IPS-20b (cell line): ENCODE measurements around the gene HHAT.

Experiments used
- H3K27ac ChIP-seq: one replicate; pipeline ENCODE4 v1.5.1; 2013; ENCODE audit warnings: low read length
- H3K27me3 ChIP-seq: 2 replicates; pipeline ENCODE4 v1.6.1; 2013; ENCODE audit warnings: mild to moderate bottlenecking, low read length, inconsistent platforms; ENCODE audit not compliant: insufficient read depth
- H3K36me3 ChIP-seq: 2 replicates; pipeline ENCODE4 v1.6.1; 2013; ENCODE audit warnings: low read depth, mild to moderate bottlenecking, inconsistent platforms, low read length, moderate library complexity; ENCODE audit not compliant: insufficient read depth
- H3K4me1 ChIP-seq: 2 replicates; pipeline ENCODE4 v1.6.1; 2013; ENCODE audit warnings: mild to moderate bottlenecking, control low read depth, inconsistent platforms, low read length, moderate library complexity; ENCODE audit not compliant: insufficient read depth
- H3K4me3 ChIP-seq: 2 replicates; pipeline ENCODE4 v1.5.1; 2013; ENCODE audit warnings: mild to moderate bottlenecking, low read length, inconsistent platforms
- H3K9ac ChIP-seq: 2 replicates; pipeline ENCODE4 v1.6.1; 2013; ENCODE audit warnings: low read depth, mild to moderate bottlenecking, inconsistent platforms, low read length, moderate library complexity
- H3K9me3 ChIP-seq: 2 replicates; pipeline ENCODE4 v1.6.1; 2013; ENCODE audit warnings: mild to moderate bottlenecking, low read depth, low read length, inconsistent platforms; ENCODE audit not compliant: insufficient read depth

The HHAT gene

DNA sequence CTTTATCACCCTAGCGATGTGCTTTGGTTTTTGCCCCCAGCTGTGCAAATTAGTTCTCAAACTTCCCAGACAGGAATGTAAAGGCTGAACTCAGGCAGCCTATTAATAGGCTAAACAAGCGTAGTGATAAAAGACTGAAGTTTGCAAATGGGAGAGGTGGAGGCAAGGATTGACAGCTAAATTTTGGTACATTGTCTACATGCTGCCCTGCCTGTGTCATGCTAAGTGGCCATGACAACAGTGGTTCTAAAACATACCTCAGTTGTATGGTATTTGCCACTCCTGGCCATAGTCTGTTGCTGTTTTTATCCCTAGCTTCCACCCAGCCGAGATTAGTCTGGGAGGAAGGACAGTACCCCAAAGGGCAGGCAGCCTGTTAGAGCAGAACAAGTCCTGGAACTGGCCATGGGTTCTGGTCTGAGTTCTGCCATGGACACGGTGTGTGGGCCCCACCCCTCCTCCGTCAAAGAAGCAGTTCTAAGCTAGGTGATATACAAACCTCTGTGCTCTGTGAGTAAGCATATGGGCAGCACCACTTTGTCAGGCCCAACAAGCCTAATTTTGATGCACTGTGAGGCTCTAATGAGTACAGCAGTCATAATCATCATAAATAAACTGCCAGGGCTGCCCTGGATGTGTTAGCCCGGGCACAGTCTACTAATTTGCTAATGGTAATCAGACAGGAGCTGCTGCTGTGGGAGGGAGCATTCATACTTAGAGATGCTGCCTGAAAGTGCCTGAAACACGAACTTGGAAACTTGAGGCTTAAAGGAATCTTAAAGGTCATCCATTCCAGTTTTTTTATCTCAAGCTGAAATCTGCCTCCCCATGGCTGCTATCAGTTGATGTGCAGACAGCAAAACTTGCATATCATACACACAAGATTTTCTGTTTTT lies 177.1 kb downstream of the HHAT start:
- Histone ChIP-seq H3K4me3 (no peak overlapping the region), H3K9ac (no peak overlapping the region), H3K36me3 (no peaks in the 10 kb centered on the region), H3K4me1 (peaks cover 8% of the 10 kb centered on the region; the same call in 1 of the 2 replicates), H3K27ac (no peak overlapping the region), H3K27me3 (no peaks in the 10 kb centered on the region), H3K9me3 (no peaks in the 10 kb centered on the region)

DNA sequence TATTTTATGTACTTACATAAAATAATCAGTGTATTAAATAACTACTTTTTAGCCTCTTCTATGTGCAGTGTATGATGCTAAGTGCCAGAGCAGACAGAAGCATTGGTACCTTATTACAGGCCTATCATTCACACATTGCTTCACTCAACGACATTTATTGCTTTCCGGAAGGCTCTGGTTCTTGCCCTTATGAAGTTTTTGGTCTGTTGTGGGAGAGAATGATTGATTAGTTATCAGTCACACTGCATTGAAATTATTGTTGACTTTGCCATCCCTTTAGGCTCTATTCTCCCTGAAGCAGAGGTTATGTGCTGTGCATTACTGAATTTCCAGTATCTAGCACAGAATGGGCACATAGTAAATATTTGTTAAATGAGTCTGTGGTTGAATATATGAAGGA lies 178.0 kb downstream of the HHAT start:
- Histone ChIP-seq H3K27ac (no peak overlapping the region), H3K4me1 (peaks cover 8% of the 10 kb centered on the region; the same call in 1 of the 2 replicates), H3K9me3 (no peaks in the 10 kb centered on the region), H3K4me3 (no peak overlapping the region), H3K36me3 (no peaks in the 10 kb centered on the region), H3K9ac (no peak overlapping the region), H3K27me3 (no peaks in the 10 kb centered on the region)

DNA sequence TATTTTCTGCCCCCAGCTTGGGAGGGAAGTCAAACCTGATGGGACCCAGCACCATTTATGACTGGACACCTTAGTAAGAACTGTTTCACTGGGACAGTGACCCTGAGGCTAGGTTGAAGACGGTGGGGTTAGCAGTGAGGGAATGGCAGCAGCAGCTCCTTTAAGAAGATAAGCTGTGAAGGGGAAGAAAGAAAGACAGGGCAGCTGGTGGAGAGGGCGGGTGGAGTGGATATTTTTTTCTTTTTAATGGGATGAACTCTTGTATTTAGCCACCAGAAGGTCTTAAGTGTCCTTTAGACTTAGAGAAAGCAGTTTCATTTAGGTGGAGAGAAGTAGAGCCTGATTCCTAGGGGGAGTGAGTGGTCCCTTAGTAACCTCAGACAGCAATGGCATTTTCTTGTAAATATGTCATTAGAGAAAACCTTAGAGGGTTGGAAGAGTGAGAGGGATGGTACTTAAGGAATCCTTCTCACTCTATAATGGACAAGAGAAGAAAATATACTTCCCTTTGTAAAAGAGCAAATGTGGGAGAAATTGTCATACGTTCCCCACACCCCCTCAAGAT lies 187.5 kb downstream of the HHAT start:
- Histone ChIP-seq H3K27ac (no peak overlapping the region), H3K4me1 (no peaks in the 10 kb centered on the region), H3K9me3 (no peaks in the 10 kb centered on the region), H3K27me3 (no peaks in the 10 kb centered on the region), H3K4me3 (no peak overlapping the region), H3K36me3 (no peaks in the 10 kb centered on the region), H3K9ac (no peak overlapping the region)

DNA sequence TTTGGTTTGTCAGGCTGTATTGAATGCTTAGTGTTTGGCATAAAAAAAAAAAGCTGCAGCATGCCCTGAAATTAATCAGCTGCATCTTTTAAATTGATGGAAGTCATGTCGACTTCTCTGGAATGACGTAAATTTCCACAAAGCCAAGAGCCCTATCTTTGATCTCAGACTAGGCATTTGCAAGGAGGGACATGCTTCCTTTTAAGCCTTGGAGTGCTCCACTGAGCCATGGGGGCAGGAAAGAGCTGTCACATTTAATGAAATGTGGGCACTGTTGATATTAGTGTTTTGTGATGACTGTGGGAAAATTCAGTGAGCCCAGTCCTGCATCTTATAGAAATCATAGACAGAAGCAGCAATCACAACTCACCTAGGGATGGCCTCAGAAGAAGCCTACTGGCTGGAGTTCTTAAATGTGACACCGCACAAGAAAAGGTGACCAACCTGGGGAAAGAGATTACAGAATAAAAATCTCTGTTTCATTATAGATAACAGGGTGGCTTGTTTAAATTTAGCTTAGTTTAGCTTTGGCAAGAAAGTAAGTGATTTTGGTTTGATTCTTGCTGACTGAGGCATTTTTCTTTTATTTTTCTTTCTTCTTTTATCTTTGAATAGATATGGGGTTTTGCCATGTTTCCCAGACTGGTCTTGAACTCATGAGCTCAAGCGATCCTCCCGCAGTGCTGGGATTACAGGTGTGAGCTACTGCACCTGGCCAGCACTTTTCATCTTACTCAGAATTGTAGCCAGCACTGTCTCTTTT lies 188.2 kb downstream of the HHAT start:
- Histone ChIP-seq H3K9ac (no peak overlapping the region), H3K4me1 (no peaks in the 10 kb centered on the region), H3K27ac (no peak overlapping the region), H3K27me3 (no peaks in the 10 kb centered on the region), H3K4me3 (no peak overlapping the region), H3K36me3 (no peaks in the 10 kb centered on the region), H3K9me3 (no peaks in the 10 kb centered on the region)

DNA sequence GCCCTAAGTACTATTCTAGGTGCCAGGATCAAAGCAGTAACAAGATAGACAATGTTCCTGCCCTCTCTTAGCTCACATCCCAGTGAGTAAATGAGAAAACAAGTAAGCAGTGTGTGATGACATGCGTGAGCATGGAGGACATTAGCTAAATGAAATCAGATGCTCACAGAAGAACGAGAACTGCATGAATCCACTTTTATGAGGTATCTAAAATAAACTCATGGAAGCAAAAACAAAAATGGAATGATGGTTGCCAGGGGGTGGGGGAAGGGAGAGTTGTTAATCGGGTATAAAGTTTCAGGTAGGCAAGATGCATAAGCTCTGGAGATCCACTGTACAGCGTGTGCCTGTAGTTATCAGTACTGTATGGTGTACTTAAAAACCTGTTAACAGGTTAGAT lies 195.1 kb downstream of the HHAT start:
- no peak overlapping the region for H3K27ac ChIP-seq

DNA sequence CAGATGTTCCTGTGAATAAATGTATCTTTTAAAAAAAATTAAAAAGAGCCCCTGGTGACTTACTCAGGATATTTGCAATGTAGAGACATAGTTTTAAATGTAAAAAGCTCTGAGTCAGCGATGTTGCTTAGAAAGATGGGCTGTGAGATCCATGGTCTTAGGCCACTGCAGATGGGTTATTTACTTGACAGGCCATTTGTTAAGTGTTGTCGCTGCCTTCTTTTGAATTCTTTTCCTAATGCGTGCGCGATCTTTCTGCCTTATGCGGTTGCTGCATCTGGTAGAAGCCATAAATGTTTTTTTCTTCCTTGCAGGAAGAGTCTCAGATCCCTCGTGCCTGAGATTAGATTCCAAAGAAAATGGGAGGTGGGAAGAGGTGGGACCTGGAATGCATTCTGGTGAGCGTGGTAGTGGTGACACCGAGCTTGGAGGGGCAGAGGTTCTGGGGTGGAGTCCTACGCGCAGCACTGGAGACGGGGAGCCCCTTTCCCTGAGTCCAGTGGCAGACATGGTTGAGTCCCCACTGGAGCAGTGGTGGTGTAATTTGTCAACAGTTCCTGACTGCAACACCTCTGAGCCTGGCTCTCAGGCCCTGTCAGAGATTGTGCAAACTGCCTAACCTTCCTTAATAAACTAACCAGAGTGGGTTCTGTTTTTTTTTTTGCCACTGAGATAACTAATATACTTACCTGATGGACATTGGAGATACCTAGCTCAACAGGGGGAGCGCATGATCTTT lies 197.2 kb downstream of the HHAT start:
- no peaks in the 10 kb centered on the region for H3K9me3 ChIP-seq

More for the DNA sequence above, 195.1 kb downstream of the HHAT start:
- no peaks in the 10 kb centered on the region for H3K36me3 ChIP-seq
- no peak overlapping the region for H3K4me3 ChIP-seq
- no peaks in the 10 kb centered on the region for H3K9me3 ChIP-seq
- no peaks in the 10 kb centered on the region for H3K27me3 ChIP-seq
- H3K4me1 ChIP-seq = peaks cover 3% of the 10 kb centered on the region; the same call in 1 of the 2 replicates
- no peak overlapping the region for H3K9ac ChIP-seq

DNA sequence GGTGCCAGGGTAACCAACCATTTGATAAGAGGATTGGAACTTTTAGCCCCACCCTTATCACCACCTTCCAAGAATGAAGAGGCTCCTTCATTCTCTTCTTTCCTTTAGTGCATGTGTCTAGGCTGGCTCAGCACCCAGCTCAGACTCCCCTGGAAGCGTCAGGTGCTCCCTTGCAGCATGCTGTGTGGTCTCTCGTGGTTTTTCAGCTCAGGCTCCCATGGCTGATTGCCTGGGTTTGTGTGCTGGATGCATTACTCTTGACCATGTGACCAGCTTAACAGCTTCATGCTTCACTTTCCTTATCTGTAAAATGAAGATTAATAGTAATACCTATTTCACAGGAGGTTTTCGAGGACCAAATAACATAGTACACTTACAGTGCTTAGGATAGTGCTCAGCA lies 198.4 kb downstream of the HHAT start:
- no peaks in the 10 kb centered on the region for H3K36me3 ChIP-seq
- H3K27ac ChIP-seq = no peak overlapping the region
- no peaks in the 10 kb centered on the region for H3K9me3 ChIP-seq
- H3K27me3 ChIP-seq = no peaks in the 10 kb centered on the region
- H3K4me1 ChIP-seq = peaks cover 11% of the 10 kb centered on the region; the same call in 1 of the 2 replicates
- H3K4me3 ChIP-seq = no peak overlapping the region
- no peak overlapping the region for H3K9ac ChIP-seq

More for the DNA sequence above, 197.2 kb downstream of the HHAT start:
- no peak overlapping the region for H3K27ac ChIP-seq
- H3K9ac ChIP-seq = no peak overlapping the region
- no peaks in the 10 kb centered on the region for H3K27me3 ChIP-seq
- peaks cover 5% of the 10 kb centered on the region; the same call in 1 of the 2 replicates for H3K4me1 ChIP-seq
- H3K4me3 ChIP-seq = no peak overlapping the region
- H3K36me3 ChIP-seq = no peaks in the 10 kb centered on the region

DNA sequence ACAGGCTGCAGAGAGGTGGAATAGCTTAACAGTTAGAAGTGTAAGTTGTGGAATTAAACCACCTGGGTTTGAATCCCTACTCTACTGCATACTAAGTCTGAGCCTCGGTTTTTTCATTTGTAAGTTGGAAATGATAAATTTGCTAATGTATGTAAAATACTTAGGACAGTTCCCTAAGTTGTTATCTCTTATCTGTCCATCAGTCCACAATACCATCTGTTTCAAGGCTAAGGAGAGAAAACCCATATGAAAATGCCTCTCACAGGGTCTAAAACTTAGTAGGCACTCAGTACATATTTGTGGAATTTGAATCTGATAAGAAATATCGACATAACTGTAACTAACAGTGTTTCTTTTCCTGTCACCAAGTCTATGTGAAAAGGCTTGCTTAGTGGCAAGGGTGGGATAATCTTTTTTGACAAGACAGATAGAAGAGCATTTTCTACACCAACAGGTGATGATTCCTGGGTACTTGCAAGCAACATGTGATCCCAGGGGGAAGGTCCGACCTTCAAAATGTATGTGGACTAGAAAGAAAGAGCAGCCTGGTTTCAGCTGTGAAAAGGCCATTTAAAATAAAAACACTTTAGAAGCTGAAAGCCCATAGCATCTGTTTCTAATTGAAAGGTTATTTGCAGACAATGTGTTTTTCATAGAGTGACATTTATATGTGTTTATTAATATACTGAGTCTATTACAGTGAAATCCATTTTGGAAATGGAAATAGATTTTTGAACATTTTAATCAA lies 202.9 kb downstream of the HHAT start:
- peaks cover 28% of the 10 kb centered on the region for H3K4me1 ChIP-seq
- H3K27me3 ChIP-seq = no peaks in the 10 kb centered on the region
- no peak overlapping the region for H3K4me3 ChIP-seq
- no peak overlapping the region for H3K9ac ChIP-seq
- H3K9me3 ChIP-seq = no peaks in the 10 kb centered on the region
- no peak overlapping the region for H3K27ac ChIP-seq
- no peaks in the 10 kb centered on the region for H3K36me3 ChIP-seq

DNA sequence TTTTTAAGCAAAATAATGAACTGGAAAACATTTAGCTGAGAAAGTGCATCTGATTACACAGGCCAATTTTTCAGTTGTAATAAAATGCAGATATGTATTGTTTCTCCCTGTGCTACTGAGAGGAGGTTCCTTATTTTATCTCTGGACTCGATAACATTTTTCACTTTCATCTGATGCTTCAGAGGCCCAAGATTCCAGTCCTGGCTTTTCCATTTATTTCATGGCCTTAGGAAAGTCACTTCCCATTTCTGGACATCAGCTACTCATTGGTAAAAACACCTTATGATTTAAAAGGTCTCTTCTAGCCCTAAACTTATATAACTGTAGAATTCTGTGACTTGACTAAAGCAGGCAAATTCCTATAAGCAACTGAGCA lies 203.5 kb downstream of the HHAT start:
- H3K27ac ChIP-seq = no peak overlapping the region
- no peaks in the 10 kb centered on the region for H3K9me3 ChIP-seq
- peaks cover 25% of the 10 kb centered on the region for H3K4me1 ChIP-seq
- no peaks in the 10 kb centered on the region for H3K27me3 ChIP-seq
- H3K36me3 ChIP-seq = no peaks in the 10 kb centered on the region
- no peak overlapping the region for H3K9ac ChIP-seq
- no peak overlapping the region for H3K4me3 ChIP-seq

DNA sequence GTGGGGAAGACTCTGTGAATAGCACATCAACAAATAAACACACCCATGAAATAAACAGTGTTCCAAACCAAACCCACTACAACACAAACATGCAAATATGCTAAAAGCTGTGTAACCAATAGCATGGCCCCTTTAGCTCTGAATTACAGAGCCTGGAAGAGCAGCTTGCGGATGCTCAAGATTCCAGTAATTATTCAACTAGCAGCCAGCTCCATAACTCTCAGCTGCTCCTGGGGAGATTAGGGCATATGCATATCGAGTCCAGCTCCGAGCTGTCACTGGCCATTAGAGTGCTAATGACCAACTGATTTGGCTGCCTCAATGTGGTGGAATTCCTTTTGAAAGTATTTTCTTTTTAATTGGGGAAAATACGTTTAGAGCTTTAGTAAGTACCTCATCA lies 207.1 kb downstream of the HHAT start:
- no peak overlapping the region for H3K9ac ChIP-seq
- no peak overlapping the region for H3K4me3 ChIP-seq
- no peak overlapping the region for H3K27ac ChIP-seq
- no peaks in the 10 kb centered on the region for H3K36me3 ChIP-seq
- no peaks in the 10 kb centered on the region for H3K9me3 ChIP-seq
- no peaks in the 10 kb centered on the region for H3K27me3 ChIP-seq
- H3K4me1 ChIP-seq = peaks cover 23% of the 10 kb centered on the region
